ENCODE measurements around the gene TGFB3.
A peak's percentile ranks its signal among the peaks of the same experiment; 100 is the strongest.

The TGFB3 gene

DNA sequence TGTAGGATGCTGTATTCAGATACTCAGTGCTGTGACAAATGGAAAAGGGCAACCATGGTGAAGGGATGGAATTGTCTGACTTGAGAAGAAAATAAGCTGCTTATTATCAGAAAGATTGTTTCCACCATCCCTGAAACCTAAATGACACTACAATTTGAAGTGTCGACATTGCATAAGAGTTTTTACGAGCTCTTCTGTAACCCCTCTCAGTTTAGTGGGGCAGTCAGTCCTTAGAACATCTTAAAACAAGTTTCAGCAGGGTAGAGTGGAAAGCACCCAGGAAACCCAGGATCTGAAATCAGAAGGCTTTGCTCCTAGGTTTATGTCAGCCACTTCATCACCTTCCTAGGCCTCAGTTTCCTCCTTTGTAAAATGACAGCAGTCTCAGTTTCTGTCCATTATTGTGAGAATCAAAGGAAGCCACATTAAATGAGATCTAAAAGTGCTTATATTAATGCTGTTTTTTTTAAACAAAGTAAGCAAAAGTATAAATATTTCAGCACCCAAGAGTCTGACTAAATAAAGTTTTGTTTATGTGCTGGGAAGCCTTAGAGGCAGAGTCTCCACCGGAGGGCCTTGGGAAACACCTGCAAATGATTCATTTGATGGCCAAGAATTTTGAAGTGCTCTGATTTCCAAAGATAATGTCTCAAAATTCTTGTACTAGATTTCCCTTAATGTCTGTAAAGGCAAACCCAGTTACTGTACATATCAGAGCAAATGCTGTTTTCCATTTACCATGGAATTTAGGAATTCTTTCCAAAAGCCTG, 5.6 kb upstream of the TGFB3 start:
- DNase-seq (ENCODE audit: low spot score) = no peak

DNA sequence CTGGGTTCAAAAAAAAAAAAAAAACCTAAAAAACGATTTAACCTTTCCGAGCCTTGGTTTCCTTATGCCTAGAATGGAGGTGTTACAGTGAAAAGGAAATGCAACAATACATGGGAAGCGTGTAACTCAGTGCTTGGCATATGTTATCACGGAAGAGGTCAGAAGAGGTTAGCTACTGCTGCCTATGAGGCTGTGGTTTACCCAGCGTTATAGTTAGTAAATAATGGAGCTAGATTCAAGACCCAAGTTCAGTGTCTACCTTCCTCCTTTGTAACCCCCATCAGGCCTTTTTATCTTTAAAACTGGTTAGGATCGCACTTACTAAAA, 4.6 kb upstream of the TGFB3 start:
- peak; percentile 34 for DNase-seq (ENCODE audit: low spot score)

DNA sequence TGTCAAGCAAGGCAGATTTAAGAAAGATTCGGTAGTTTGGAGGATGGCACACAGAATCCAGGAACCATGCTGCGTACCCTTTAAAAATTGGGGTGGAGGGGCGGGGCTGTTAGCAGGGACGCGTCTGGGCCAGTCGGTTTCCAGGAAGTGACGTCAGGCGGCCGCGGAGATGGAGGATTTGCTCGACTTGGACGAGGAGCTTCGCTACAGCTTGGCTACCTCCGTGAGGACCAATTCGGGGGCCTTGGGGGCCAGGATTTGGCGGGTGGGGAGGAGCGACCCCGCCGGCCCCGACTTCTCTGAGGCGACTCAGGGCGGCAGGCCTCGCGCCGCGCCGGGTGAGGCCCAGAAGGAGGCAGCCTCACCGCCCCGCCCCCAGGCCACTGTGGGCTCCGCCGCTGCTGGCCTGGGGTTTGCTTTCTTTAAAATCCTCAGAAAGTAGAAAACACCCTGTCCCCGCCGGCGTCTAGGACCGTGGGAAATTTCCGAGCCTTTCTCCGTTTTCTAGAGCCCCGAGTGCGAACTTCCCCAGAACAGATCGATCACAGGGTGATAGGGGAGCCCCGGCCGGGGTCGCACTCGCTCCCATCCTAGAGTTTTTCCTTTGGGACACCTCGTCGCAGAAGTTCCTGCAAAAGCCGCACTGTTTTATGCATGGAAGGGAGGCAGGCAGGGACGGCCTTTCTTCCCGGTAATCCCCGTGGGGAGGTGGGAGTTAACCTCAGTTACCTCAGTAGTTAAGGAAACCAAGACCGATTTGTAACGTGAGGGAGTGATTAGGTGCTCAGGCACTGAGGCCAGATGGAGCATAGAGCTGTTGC, 4.0 kb upstream of the TGFB3 start, which contains the start of gene IFT43:
TSS of gene IFT43 (plus strand) at position 146 of the 821 bp plus-strand sequence. CDS start at position 170, 24 bp downstream.
- peak; percentile 86 for DNase-seq (ENCODE audit: low spot score)

DNA sequence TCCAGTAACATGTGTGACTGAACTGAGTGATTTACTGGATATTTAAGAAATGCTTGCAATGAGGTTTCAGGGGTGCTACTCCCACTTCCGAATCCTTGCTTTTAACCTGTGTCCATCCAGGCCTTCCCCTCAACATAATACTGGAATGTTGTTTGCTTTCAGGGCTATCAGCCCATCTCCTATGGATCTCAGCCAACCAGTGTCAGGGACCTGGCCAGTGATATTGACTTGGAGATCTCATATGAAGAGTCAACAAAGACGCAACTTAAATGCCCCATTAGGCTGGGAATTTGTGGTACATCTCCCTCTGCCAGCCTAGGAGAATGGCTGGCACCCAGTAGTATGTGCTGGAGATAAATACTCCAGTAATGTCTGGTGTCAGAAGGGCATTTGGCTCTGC, 2.9 kb upstream of the TGFB3 start:
- DNase-seq (ENCODE audit: low spot score) = no peak

DNA sequence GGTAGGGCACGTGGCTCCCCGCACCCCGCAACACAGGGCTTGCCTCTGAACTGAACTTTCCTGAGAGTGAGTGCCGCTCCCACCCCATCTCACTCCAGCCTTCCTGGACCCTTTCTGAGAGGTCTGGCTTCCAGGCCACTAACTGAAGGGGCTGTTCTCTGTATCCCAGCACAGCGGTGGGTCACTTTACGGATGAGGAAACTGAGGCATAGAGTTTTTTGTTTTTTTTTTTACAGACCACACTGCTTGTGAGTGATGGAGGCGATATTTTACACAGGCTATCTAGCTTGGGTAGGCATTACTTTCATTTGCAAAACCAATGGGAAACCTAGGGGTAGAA, 1.2 kb upstream of the TGFB3 start:
- DNase-seq (ENCODE audit: low spot score) = no peak

DNA sequence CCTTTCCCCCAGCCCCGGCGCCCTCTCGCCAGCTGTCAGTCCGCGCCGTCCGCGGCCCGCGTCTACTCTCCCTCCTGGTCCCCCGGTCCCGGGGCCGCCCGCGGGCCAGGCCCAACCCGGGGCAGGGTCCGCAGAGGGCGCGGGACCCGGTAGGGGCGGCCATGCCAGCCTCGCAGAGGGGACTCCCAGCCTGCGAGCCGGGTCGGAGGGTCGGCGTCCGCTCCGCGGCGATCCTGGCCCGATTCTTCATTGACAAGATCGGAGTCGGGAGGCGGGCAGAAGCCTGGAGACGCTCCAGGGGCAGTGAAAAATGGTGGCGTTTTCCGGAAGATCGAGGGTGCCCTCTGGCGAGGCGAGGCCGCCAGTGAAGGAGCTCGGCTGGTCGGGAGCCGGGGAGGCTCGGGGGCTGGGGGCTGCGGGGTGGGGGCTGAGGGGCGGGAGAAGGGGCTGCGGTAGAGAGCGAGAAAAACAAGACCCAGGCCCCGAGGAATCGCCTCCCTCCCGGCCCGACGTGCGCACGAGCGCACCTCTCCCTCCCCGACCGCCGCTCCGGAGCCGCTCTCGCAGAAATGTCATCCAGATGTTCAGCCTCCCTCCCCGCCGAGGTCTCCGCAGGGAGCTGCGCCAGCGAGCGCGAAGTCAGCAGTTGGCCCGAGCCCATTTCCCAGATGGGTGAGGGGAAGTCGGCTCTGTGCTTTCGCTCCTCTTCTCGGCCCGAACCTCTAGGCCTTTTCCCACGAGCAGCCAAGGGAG, 647 bp upstream of the TGFB3 start:
- DNase-seq (ENCODE audit: low spot score) = peak; percentile 76

DNA sequence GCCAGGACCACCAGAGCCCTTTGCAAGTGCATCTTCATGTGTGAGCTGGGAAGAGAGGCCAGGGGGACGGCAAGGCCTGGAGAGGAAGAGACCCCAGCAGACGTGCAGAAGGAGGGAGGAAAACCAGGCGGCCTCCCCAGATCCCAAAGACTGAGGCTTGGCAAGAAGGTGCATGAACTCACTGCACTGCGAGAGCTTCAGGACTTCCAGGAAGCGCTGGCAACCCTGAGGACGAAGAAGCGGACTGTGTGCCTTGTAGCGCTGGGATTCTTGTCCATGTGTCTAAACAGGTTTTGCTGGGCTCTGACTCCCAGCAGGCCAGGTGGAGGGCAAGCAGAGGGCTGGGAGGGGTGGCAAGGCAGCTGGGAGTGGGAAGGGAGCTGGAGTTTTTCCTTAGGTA, 939 bp downstream of the TGFB3 start:
- DNase-seq (ENCODE audit: low spot score) = no peak

DNA sequence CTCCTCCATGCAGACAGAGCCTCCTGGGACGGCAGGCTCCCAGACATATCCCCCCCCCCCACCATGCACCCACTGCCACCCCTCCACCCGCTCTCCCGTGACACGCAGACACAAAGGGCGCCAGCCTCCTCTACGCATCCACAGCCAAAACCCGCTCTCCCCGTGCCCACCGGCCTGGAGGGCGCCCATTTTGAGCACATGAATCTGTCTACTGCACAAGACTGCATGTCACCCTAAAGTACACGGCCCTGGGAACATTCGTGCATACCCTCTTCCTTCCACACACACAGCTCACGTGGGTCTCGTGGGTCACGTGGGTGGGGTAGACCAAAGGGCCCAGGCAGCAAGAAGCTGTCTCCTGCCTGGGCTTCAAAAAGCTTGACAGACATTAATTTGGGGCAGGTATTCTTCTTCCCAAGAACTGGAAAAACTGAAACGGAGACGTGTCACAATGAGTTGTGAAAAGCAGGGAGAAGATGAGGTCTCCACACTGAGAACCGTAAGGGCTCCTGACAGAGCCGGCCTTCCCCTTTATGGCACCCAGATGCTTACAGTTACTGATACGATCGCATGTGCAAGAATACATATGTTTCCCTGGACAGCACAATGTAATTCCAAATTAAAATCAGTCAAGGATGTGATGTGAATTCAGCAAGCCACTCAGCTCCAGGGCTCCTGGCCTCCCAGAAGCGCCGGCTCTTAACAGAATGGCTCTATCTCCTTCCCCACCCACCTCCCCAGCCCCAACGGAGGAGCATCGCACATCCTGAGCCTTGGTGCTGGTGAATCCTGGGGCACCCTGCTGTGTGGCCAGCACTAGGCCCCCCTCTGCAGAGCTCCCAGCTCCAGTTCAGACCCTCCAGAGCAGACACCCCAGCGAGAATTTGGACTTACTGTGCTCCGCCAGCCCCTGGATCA, 1.9 kb downstream of the TGFB3 start:
- no peak for DNase-seq (ENCODE audit: low spot score)

DNA sequence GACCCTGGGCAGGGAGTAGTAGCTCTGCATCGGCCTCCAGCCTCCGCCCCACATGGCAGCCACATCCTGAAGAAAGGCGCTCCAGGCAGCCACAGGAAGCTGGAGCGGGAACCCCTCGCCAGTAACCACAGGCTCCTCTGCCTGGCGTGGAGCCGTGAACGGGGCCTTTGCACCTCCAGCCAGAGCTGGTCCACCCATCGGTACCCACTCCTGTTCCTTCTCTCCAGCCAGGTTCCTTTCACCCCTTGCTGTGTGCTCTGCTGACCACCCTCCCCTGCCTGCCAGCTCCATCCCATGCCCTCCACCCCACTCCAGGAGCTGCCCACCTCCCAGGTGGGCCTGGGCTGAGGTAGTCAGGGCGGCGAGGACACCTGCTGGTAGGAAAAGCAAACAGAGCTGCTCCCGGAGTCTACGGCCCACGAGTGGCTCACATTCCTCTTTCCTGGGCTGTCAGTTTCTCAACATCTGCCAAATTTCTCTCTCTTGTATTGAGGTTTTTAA, 2.7 kb downstream of the TGFB3 start:
- DNase-seq (ENCODE audit: low spot score) = no peak

DNA sequence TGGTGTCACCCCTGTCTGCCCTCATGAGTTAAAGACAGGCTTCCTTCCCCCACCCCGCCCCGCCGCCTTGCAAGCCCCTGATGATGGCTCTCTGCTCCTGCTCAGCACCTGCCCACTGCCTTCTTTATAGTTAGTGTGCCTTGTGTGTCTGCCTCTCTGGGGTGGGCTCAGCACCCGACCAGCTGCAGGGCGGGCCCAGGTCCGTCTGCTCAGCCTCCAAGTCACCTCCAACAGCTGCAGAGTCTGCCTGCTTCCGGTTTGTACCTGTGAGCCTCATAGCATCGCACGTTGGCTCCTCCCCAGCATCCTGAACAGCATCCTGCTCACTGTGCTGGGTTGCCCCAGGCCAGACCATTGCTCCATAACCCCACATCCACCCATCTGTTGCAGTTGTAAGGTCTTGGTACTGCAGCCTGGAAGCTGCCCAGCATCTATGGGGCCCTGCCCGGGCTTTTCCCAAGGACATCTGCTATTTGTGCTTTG, 3.5 kb downstream of the TGFB3 start:
- no peak for DNase-seq (ENCODE audit: low spot score)

DNA sequence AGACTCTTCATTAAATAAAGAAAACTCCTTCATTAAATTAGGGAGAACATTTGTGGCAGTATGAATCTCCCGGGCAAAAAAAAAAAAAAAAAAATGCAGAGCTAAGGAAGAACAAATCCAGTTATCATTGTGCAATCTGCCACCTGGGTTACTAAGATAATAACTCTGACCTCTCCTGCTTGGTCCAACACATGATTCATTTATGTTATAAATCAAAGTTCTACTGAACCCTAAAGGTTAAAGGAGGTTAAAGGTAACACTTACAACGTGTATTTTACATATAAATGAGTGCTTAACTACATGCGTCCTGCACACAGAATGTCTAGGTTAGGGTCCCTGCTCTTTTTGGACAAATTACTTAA, 4.2 kb downstream of the TGFB3 start:
- no peak for DNase-seq (ENCODE audit: low spot score)

DNA sequence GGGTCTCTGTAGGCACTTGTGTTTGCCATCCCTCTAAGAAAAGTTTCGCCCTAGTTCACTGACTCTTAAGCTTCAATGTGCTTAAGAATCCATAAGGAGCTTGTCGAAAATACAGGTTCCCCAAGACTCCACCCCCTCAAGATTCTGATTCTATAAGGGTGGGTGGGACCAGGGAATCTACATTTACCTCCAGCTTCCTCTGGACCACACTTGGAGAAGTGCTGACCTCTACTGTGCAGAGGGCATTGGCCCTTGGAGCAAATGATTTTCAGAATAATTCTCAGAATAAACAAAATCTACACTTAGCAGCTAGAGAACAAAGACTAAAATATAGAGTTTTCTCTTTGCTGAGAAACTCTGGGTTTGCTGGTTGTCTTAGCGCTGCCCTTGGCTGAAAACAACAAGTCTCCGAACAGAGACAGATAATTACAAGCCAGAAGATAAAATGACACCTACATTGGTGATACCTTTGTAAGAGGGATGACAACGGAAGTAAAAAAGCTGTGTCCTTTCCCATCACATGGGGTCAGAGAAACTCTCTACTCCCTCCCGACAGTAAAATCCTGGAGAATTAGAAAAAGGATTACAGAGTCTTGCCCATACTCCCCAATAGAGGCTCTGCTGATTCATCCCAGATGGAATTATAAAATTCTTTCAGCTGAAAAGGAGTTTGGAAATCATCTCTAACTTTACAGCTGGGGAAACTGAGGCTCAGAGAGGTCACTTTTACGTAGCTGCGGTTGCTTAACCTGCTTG, 4.8 kb downstream of the TGFB3 start:
- no peak for DNase-seq (ENCODE audit: low spot score)

DNA sequence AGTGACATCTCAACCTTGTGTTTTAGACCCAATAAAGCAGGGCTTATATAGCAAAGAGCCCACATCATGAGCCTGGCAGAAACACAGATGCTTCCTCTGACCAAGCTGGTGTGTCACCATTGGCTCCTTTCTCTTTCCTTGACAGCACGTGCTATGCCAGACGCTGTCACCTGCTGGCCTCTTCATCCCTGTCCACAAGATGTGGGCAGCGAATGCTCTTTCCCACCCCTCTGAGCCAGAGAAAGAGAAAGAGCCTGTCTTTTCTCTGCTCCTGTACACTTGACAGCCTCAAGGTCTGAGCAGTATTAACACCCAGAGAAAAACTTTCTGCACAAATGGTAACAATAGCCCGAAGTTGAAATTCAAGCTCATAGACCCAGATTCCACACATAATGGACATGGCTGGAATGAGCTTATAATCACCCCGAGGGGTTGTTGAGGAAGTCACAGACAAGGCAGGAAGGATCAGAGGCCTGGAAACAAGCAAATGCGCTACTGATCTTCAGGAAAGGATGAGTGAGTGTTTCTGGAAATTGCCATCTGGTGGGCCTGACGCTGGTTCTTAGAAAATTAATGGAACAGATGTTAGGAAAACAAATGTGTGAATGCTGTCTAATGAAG, 8.9 kb downstream of the TGFB3 start:
- DNase-seq (ENCODE audit: low spot score) = no peak

DNA sequence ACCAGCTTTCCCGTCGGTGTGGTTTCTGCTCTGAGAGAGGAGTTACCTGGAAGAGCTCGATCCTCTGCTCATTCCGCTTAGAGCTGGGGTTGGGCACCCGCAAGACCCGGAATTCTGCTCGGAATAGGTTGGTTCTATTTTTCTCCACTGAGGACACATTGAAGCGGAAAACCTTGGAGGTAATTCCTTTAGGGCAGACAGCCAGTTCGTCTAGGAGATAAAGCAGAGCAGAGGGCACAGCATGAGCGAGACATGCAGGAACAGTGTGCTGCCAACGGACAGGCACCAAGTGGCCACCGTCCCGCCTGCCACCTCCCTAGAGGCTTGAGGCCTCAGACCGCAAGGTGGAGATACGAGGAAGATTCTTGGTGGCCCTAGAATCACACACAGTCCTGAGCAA, 10.3 kb downstream of the TGFB3 start:
- DNase-seq (ENCODE audit: low spot score) = no peak

DNA sequence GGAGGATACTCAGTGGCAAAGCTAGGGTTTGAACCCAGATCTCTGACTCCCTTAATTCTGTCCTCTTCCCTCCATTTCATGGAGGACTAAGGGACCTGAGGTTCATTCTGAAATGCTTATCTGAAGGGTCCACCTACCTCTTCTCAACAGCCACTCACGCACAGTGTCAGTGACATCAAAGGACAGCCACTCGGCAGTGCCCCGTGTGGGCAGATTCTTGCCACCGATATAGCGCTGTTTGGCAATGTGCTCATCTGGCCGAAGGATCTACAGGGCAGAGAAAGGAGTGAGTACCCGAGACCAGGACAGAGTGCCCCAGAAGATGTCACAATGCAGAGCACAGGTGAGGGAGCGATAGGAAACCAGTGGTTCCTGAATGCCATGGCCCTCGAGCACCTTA, 10.8 kb downstream of the TGFB3 start:
- DNase-seq (ENCODE audit: low spot score) = no peak

DNA sequence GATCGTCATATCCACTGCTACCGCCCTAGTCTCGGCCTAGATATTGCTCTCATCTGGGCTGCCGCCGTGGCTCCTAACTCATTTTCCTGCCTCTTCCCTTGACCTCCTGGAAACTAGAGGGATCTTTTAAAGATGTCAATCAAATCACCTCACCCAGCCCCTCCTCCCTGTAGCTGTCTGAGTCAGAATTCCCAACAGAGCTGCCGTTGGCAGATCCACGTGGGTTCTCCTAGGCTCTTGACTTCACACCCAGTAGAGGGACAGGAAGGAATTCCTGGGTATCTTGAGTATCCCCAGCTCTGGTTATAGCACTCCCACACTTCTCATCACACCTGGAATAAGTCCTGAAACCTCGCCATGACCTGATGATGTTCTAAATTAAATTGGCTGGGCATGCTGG, 11.9 kb downstream of the TGFB3 start:
- no peak for DNase-seq (ENCODE audit: low spot score)

DNA sequence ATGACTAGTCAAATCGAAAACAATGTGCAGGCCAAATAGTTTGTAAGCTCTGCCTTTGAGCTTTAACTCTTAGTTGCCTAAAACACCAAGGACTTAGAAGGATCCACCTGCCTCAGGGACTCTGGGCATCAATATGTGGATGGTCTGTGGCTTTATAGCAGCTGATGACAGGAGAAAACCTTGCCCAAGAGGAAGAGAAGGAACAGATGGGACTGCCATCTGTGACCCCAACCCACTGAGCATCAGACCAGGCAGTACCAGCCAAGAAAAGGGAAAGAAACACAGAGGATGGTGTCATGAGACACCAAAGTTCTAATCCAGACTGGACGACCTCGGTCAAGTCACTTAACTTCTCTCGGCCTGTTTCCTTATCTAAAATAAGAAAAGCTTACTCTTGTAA, 12.7 kb downstream of the TGFB3 start:
- no peak for DNase-seq (ENCODE audit: low spot score)

DNA sequence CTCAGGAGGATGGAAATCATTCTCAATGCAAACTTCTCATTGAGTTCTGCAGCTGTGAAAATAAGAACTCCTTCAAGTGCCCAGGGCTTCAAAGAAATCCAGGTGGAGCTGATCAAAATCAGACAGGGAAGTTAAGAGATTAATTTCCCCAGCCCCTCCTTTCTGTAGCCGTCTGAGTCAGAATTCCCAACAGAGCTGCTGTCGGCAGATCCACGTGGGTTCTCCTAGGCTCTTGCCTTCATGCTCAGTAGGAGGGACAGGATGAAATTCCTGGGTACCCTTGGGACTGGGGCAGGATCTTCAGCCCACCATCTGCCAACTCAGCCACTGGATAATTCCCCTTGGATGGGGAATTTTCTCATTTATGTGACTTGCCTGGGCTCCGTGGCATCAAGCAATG, 13.3 kb downstream of the TGFB3 start:
- DNase-seq (ENCODE audit: low spot score) = no peak

DNA sequence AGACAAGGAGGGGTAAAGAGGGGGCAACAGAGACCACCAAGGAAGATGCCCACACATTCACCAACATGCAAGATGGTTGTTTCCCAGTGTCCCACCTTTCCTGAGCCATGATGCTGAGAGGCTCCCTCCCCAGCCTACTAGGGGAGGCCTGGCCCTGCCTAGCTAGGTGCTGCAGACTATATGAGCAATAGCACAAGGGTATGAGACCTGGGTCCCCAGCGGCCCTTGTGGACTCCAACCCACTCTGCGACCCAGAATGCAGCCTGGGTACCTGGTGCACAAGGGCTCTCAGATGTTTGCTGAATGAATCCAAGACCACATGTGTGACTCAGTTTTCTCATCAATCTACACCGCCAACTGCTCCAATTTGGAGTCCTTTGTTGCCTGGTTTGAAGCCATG, 13.9 kb downstream of the TGFB3 start:
- DNase-seq (ENCODE audit: low spot score) = no peak

DNA sequence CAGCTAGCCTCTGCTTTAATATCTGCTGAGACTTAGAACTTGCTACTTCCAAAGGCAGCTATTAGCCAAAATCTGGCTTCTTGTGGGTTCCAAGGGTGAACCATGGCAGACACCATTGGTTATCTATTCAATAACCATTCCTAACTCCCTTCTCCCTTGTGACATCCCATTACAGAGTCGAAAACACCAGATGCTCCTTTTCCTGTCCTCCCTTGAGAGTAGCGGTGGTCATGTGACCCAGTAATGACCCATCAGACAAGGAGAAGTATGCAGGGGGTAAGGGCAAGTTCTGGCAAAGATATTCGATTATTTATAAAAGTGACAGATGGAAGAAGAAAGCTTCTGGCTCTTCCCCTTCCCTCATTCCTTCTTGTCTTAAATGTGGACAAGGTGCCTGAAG, 20.1 kb downstream of the TGFB3 start:
- DNase-seq (ENCODE audit: low spot score) = no peak
